GM12865 (cell line): ENCODE measurements around the gene ZP4.

Experiments
- DNase-seq: peaks from one replicate; pipeline ENCODE4 v3.0.0; 2010; ENCODE audit warnings: low read depth
- H3K4me3 ChIP-seq: 2 replicates; pipeline ENCODE4 v1.5.1; 2011; ENCODE audit warnings: mild to moderate bottlenecking, low read depth, low read length, control low read depth
- TF ChIP-seq, protein P1 (sequence below): IDR thresholded peaks from 2 replicates; pipeline ENCODE4 v1.5.1; 2011; ENCODE audit warnings: low read length, control low read depth, low read depth, inconsistent platforms; ENCODE audit not compliant: insufficient read depth; ENCODE audit errors: missing control alignments

ZP4 gene

DNA sequence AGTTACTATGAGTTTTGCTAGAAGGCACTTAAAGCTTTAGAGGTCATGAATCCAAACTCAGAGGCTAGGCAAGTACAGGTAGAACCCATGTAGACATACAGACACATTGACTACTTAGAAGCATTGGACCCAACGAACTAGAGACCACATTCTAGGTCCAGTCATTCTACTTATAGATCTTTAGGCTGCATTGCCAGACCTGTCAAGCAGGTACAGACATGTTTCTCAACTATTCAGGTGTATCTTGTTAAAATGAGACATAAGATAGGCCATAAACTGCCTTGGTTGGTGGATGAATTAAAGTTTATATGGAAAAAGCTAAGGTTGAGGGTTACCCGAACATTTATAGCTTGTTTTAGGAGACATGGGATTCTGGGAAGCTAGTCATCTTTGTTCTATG lies 6.5 kb downstream of the ZP4 start:
- H3K4me3 ChIP-seq: no peak overlapping the region
- TF ChIP-seq, protein P1, sequence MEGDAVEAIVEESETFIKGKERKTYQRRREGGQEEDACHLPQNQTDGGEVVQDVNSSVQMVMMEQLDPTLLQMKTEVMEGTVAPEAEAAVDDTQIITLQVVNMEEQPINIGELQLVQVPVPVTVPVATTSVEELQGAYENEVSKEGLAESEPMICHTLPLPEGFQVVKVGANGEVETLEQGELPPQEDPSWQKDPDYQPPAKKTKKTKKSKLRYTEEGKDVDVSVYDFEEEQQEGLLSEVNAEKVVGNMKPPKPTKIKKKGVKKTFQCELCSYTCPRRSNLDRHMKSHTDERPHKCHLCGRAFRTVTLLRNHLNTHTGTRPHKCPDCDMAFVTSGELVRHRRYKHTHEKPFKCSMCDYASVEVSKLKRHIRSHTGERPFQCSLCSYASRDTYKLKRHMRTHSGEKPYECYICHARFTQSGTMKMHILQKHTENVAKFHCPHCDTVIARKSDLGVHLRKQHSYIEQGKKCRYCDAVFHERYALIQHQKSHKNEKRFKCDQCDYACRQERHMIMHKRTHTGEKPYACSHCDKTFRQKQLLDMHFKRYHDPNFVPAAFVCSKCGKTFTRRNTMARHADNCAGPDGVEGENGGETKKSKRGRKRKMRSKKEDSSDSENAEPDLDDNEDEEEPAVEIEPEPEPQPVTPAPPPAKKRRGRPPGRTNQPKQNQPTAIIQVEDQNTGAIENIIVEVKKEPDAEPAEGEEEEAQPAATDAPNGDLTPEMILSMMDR: no peak

DNA sequence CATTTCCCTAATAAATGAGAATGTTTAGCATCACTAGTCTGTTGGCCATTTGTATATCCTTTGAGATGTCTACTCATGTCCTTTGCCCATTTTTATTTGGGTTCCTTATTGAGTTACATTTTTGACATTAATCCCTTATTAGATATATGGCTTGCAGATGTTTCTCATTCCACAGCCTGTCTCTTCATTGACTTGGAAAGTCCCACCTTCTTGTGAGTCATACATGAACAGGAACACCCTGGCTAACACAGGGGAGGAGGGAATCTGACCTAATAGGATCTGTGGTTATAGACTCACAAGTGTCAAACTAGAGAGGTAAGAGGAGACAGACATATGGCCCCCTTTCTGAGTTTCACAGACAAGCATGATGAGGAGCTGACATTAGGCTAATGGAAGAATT lies 11.5 kb downstream of the ZP4 start:
- DNase-seq: no peak
- TF ChIP-seq, protein P1: no peak
- no peak overlapping the region for H3K4me3 ChIP-seq

More for the DNA sequence above, 6.5 kb downstream of the ZP4 start:
- DNase-seq: no peak

DNA sequence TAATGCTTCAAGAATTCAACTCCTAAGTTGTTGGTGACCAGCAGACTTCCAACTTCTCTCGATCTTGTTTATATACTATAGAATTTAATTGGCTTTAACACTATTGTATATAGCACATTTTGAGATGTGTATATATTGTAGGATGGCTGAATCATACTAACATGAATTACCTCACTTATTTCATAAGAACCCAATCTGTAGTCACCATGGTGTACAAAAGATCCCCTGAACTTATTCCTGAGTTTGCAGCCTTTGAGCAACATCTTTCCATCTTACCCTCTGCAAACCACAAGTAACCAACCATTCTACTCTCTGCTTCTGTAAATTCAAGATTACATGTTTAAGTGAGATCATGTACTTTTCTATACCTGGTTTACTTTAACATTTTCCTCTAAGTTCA lies 12.3 kb downstream of the ZP4 start:
- TF ChIP-seq, protein P1: no peak
- H3K4me3 ChIP-seq: no peak overlapping the region
- no peak for DNase-seq

DNA sequence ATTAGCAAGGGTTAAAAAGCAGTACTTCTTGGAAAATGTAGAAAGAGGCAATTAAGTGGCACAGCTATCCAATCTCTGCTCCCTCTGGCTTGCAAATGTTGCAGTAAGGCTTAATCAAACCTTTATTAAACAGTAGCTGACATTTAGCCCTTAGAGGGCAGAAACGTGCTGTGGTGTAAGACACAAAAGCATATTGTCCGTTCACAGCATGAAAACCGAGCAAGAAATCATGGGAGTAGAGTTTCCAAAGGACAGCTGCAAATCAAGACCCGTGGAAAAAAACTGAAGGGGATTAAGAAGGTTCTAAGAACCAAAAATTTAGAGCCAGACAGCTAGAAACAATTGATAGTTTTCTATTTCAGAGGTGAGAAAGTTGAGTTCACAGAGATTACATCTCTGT lies 13.1 kb downstream of the ZP4 start:
- no peak overlapping the region for H3K4me3 ChIP-seq

DNA sequence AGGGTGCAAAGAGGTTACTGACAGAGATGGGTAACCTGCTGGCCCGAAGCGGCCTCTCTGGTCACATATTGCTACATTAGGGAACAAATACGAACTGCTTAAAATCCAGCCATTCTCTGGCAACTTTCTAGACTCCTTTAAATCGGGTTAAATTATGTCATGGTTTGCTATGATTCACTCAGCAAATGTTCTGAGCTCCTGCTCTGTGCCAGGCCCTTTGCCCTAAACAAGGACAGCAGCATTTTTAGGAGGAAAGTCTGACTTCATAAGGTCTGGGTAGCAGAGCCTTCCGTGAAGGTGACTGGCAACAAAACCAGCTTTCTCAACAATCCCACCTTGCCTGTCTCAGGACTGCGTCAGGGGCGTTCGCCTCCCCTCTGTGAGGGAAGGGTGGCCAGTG lies 15.4 kb downstream of the ZP4 start:
- no peak overlapping the region for H3K4me3 ChIP-seq
- DNase-seq: no peak
- TF ChIP-seq, protein P1: no peak

More for the DNA sequence above, 13.1 kb downstream of the ZP4 start:
- DNase-seq: no peak
- TF ChIP-seq, protein P1: no peak

DNA sequence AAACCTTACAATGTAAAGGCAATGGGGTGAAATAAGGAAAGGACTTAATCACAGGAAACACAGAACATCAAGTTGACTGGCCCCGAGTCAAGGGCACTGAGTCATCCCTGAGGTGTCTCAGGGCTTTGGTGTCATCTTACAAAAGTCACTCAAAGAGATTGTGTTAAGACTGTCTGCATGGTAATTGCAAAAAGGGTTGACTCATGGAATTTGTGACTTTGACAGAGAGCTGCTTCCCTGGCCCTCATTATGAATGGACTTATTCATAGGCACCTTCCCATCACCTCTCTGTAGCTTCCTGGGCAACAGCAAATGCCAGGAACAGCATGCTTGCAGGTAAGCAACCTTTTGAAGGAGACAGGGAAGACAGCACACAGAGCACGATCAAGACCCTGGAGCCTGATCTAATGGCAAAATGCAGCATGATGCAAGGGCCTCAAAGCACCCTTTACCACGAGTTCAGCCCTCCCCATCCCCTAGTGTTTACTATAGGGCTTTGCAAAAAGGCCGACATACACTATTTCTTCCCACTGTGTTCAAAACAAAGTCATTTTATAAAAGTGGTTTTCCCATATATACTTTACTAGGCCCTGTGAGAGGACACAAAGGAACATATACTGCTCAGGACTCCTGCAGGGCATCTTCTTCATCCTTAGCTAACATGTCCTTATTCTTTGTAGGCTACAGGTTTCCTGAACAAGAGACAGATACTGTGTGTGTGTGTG lies 17.1 kb downstream of the ZP4 start:
- no peak overlapping the region for H3K4me3 ChIP-seq
- no peak for DNase-seq
- TF ChIP-seq, protein P1: no peak
